Fibroblast of lung (primary cell): ENCODE measurements around the gene TSEN54. TPM values are rescaled to one million over a fixed set of nuclear protein-coding genes. Genes with fewer than 3 reads are reported as not detected.

Experiments
- DNase-seq, 2 donors: peaks; one replicate each; pipeline versions ENCODE4 v3.0.0 to v3.0.0-alpha.2; 2010; ENCODE audit warnings: low read depth in 2 of 2
- H2AFZ ChIP-seq: 2 replicates; pipeline ENCODE4 v1.5.1; 2012; ENCODE audit warnings: low read length, control low read depth, inconsistent platforms
- H3K27ac ChIP-seq: 2 replicates; pipeline ENCODE4 v1.5.1; 2011; ENCODE audit warnings: low read length, control low read depth; ENCODE audit not compliant: insufficient read depth
- H3K27me3 ChIP-seq: 2 replicates; pipeline ENCODE4 v1.5.1; 2011; ENCODE audit warnings: mild to moderate bottlenecking, low read length; ENCODE audit not compliant: control insufficient read depth, insufficient read depth
- H3K36me3 ChIP-seq: 2 replicates; pipeline ENCODE4 v1.5.1; 2011; ENCODE audit warnings: low read length; ENCODE audit not compliant: control insufficient read depth, insufficient read depth
- H3K4me1 ChIP-seq: 2 replicates; pipeline ENCODE4 v1.5.1; 2011; ENCODE audit warnings: low read length; ENCODE audit not compliant: control insufficient read depth, insufficient read depth; ENCODE audit errors: extremely low read depth
- H3K4me2 ChIP-seq: 2 replicates; pipeline ENCODE4 v1.5.1; 2011; ENCODE audit warnings: low read length, control low read depth; ENCODE audit not compliant: insufficient read depth; ENCODE audit errors: extremely low read depth
- H3K4me3 ChIP-seq, 4 experiments: fragments of 200-600 bp in 1 of 4; sonication (generic) in 1 of 4; replicated peaks in 1 of 4; 2 replicates each; pipeline ENCODE4 v1.5.1; 2011 to 2016; ENCODE audit warnings: low read length in 4 of 4, low read depth in 3 of 4, mild to moderate bottlenecking in 3 of 4, control low read depth in 2 of 4, inconsistent platforms in 1 of 4, mixed read lengths in 1 of 4; ENCODE audit not compliant: insufficient read depth in 1 of 4; ENCODE audit errors: control extremely low read depth in 1 of 4
- H3K79me2 ChIP-seq: 2 replicates; pipeline ENCODE4 v1.5.1; 2012; ENCODE audit warnings: mild to moderate bottlenecking, low read length, inconsistent platforms; ENCODE audit not compliant: control insufficient read depth, insufficient read depth
- H3K9ac ChIP-seq: 2 replicates; pipeline ENCODE4 v1.5.1; 2011; ENCODE audit warnings: mild to moderate bottlenecking, low read length, control low read depth; ENCODE audit not compliant: insufficient read depth
- H3K9me3 ChIP-seq: 2 replicates; pipeline ENCODE4 v1.5.1; 2012; ENCODE audit warnings: low read depth, low read length; ENCODE audit not compliant: control insufficient read depth, insufficient read depth
- H4K20me1 ChIP-seq: 2 replicates; pipeline ENCODE4 v1.5.1; 2011; ENCODE audit warnings: low read length; ENCODE audit not compliant: control insufficient read depth, insufficient read depth; ENCODE audit errors: extremely low read depth
- EZH2 ChIP-seq: IDR thresholded peaks from 2 replicates; pipeline ENCODE4 v1.5.1; 2012; ENCODE audit warnings: low read length, control low read depth, mild to moderate bottlenecking; ENCODE audit errors: missing control alignments
- polyA plus RNA-seq, 2 donors: library from polyadenylated mRNA; depleted of rRNA in 1 of 2; stranded (reverse) in 1 of 2; unstranded in 1 of 2; fragments of >200 nt; gene quantifications; 2 replicates each; pipeline ENCODE4 v1.2.1, GENCODE V29; 2011 to 2012; ENCODE audit warnings: missing spikeins in 1 of 2
- total RNA-seq: library from RNA; depleted of rRNA; stranded (reverse); fragments of >200 nt; gene quantifications from 2 replicates; pipeline ENCODE4 v1.2.1, GENCODE V29; 2014
- TF ChIP-seq, protein P1 (sequence below), 2 donors: IDR thresholded peaks in 1 of 2; conservative IDR thresholded peaks in 1 of 2; 1 replicate in 1 of 2; 2 replicates in 1 of 2; pipeline ENCODE4 v1.5.1; 2011 to 2012; ENCODE audit warnings: low read length in 2 of 2, control low read depth in 1 of 2, inconsistent platforms in 1 of 2, low read depth in 1 of 2, mild to moderate bottlenecking in 1 of 2

Gene TSEN54
- total and polyA plus RNA-seq, 2 donors (not counting 1 experiment from before 2014, with no cell fraction given), result 5.3 to 7.8 TPM

DNA sequence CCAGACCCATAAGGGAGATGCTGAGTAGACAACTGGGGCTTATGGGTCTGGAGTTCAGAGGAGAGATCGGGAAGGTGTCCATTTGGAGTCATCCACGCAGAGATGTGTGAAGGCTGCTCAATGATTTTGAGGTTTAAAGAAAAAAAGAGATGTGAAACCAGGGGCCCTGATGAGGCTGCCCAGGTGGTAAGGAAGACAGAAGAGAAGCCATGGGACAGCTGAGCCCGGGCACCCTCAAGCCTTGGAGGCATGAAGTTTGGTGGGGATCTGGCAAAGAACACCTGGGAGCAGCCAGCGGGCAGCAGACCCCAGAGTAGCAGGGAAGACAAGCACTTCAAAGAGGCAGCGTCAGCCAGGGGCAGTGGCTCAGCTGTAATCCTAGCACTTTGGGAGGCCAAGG, 50.5 kb downstream of the TSEN54 start:
- no peak overlapping the region for H3K4me2 ChIP-seq
- no peaks in the 10 kb centered on the region for H4K20me1 ChIP-seq
- H3K4me3 ChIP-seq, result no peak overlapping the region
- H3K9me3 ChIP-seq, result no peaks in the 10 kb centered on the region
- TF ChIP-seq, protein P1, sequence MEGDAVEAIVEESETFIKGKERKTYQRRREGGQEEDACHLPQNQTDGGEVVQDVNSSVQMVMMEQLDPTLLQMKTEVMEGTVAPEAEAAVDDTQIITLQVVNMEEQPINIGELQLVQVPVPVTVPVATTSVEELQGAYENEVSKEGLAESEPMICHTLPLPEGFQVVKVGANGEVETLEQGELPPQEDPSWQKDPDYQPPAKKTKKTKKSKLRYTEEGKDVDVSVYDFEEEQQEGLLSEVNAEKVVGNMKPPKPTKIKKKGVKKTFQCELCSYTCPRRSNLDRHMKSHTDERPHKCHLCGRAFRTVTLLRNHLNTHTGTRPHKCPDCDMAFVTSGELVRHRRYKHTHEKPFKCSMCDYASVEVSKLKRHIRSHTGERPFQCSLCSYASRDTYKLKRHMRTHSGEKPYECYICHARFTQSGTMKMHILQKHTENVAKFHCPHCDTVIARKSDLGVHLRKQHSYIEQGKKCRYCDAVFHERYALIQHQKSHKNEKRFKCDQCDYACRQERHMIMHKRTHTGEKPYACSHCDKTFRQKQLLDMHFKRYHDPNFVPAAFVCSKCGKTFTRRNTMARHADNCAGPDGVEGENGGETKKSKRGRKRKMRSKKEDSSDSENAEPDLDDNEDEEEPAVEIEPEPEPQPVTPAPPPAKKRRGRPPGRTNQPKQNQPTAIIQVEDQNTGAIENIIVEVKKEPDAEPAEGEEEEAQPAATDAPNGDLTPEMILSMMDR (conservative IDR thresholded peaks at IDR 0.05 in 1 of 2, IDR thresholded peaks at IDR 0.05 in 1 of 2; ENCODE audit: low read depth in 1 of 2, low read length in 2 of 2), result no peak
- TF ChIP-seq EZH2, result no peak
- DNase-seq, result no peak
- H3K4me1 ChIP-seq, result no peaks in the 10 kb centered on the region
- no peak overlapping the region for H3K27ac ChIP-seq
- no peak overlapping the region for H2AFZ ChIP-seq
- H3K9ac ChIP-seq, result no peak overlapping the region
- H3K36me3 ChIP-seq, result no peaks in the 10 kb centered on the region
- H3K79me2 ChIP-seq, result no peaks in the 10 kb centered on the region
- H3K27me3 ChIP-seq, result peaks cover 2% of the 10 kb centered on the region

- no peak overlapping the region for H2AFZ ChIP-seq
- no peak overlapping the region for H3K9ac ChIP-seq
- no peak for TF ChIP-seq EZH2
- no peaks in the 10 kb centered on the region for H3K4me1 ChIP-seq
- no peaks in the 10 kb centered on the region for H3K79me2 ChIP-seq
- H3K27ac ChIP-seq, result no peak overlapping the region
- H3K27me3 ChIP-seq, result peaks cover 2% of the 10 kb centered on the region
- no peaks in the 10 kb centered on the region for H3K9me3 ChIP-seq
- no peaks in the 10 kb centered on the region for H3K36me3 ChIP-seq
- no peak overlapping the region for H3K4me2 ChIP-seq
- no peaks in the 10 kb centered on the region for H4K20me1 ChIP-seq
- no peak overlapping the region for H3K4me3 ChIP-seq
- DNase-seq, result no peak
These were observed 52.3 kb downstream of the TSEN54 start for GRCh38 chr17:75568412-75569255.

DNA sequence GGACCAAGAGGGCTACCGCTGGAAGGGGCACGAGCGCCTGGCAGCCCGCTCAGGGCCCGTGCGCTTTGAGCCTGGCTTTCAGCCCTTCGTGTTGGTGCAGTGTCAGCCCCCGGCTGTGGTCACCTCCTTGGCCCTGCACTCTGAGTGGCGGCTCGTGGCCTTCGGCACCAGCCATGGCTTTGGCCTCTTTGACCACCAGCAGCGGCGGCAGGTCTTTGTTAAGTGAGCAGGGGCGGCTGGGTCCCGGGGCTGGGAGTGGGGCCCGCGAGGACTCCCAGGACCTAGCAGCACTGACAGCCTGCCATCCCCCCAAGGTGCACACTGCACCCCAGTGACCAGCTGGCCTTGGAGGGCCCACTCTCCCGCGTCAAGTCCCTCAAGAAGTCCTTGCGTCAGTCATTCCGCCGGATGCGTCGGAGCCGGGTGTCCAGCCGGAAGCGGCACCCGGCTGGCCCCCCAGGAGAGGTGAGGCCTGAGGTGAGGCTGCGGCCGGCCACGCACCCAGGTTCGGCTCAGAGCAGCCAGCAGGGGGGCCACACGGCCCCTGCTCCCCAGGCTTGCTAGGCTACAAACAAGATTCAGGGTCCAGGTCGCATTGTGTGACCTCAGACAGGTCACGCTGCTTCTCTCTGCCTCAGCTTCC, 53.8 kb downstream of the TSEN54 start:
- Histone ChIP-seq H3K27ac (no peak overlapping the region), H3K79me2 (no peaks in the 10 kb centered on the region), H4K20me1 (no peaks in the 10 kb centered on the region), H3K9me3 (no peaks in the 10 kb centered on the region), H3K36me3 (no peaks in the 10 kb centered on the region), H3K9ac (no peak overlapping the region), H3K27me3 (no peaks in the 10 kb centered on the region), H3K4me3 (no peak overlapping the region), H2AFZ (no peak overlapping the region), H3K4me1 (no peaks in the 10 kb centered on the region), H3K4me2 (no peak overlapping the region)
- no peak for DNase-seq
- TF ChIP-seq, protein P1 (conservative IDR thresholded peaks at IDR 0.05 in 1 of 2, IDR thresholded peaks at IDR 0.05 in 1 of 2; ENCODE audit: low read depth in 1 of 2, low read length in 2 of 2), result no peak
- no peak for TF ChIP-seq EZH2
